MV-4-11 (cell line): ENCODE data around the gene SEC14L1.
"Not testable (repeated sequence)": the region's sequence is repeated elsewhere in the genome, so short reads cannot be mapped to it uniquely, and the experiment has no call there.

Experiments
- DNase-seq: peaks from one replicate; lab custom pipeline; 2025; lab: John Stamatoyannopoulos, UW

SEC14L1 gene

GRCh38 chr17:77140878-77141767 lies at the start of gene SEC14L1:
Gene SEC14L1, plus strand, starts transcription at chr17:77140969. Its CDS starts 2,628 bp downstream, at chr17:77143597.
- no peak for DNase-seq

GRCh38 chr17:77092025-77092424 lies 48.7 kb upstream of the SEC14L1 start:
- DNase-seq: no peak

GRCh38 chr17:77095461-77095860 lies 45.3 kb upstream of the SEC14L1 start:
- no peak for DNase-seq

- peak; percentile 18 for DNase-seq
Measured at GRCh38 chr17:77096570-77097214, 44.1 kb upstream of the SEC14L1 start.

GRCh38 chr17:77097631-77098180 lies 43.1 kb upstream of the SEC14L1 start:
- DNase-seq: no peak

- peak; percentile 82 for DNase-seq
Measured at GRCh38 chr17:77098884-77099545, 41.8 kb upstream of the SEC14L1 start.

GRCh38 chr17:77099997-77100396 lies 40.8 kb upstream of the SEC14L1 start:
- peak; percentile 99 for DNase-seq

GRCh38 chr17:77101521-77102410 lies 39.0 kb upstream of the SEC14L1 start:
- DNase-seq: no peak

- not testable (repeated sequence) for DNase-seq
Measured at GRCh38 chr17:77102411-77103134, 38.2 kb upstream of the SEC14L1 start.

- no peak for DNase-seq
Measured at GRCh38 chr17:77105706-77106105, 35.1 kb upstream of the SEC14L1 start.

GRCh38 chr17:77106874-77107358 lies 33.9 kb upstream of the SEC14L1 start:
- DNase-seq: no peak

- DNase-seq: peak; percentile 4
Measured at GRCh38 chr17:77107506-77108433, 33.0 kb upstream of the SEC14L1 start.

GRCh38 chr17:77109159-77109759 lies 31.5 kb upstream of the SEC14L1 start:
- DNase-seq: no peak

- DNase-seq: peak; percentile 12
Measured at GRCh38 chr17:77109764-77110359, 30.9 kb upstream of the SEC14L1 start.

GRCh38 chr17:77111165-77111933 lies 29.4 kb upstream of the SEC14L1 start:
- not testable (repeated sequence) for DNase-seq

- DNase-seq: no peak
Measured at GRCh38 chr17:77111934-77112296, 28.9 kb upstream of the SEC14L1 start.

- DNase-seq: no peak
Measured at GRCh38 chr17:77115510-77115909, 25.3 kb upstream of the SEC14L1 start.

- no peak for DNase-seq
Measured at GRCh38 chr17:77115947-77116346, 24.8 kb upstream of the SEC14L1 start.
